GM21390 (cell line): ENCODE data around the gene DENND1C.

Experiments
- ATAC-seq: cut with Tn5 transposase; IDR thresholded peaks from one replicate; pipeline ENCODE4 v1.9.1; 2021; ENCODE audit not compliant: unreplicated experiment

Gene DENND1C, protein sequence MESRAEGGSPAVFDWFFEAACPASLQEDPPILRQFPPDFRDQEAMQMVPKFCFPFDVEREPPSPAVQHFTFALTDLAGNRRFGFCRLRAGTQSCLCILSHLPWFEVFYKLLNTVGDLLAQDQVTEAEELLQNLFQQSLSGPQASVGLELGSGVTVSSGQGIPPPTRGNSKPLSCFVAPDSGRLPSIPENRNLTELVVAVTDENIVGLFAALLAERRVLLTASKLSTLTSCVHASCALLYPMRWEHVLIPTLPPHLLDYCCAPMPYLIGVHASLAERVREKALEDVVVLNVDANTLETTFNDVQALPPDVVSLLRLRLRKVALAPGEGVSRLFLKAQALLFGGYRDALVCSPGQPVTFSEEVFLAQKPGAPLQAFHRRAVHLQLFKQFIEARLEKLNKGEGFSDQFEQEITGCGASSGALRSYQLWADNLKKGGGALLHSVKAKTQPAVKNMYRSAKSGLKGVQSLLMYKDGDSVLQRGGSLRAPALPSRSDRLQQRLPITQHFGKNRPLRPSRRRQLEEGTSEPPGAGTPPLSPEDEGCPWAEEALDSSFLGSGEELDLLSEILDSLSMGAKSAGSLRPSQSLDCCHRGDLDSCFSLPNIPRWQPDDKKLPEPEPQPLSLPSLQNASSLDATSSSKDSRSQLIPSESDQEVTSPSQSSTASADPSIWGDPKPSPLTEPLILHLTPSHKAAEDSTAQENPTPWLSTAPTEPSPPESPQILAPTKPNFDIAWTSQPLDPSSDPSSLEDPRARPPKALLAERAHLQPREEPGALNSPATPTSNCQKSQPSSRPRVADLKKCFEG

DNA sequence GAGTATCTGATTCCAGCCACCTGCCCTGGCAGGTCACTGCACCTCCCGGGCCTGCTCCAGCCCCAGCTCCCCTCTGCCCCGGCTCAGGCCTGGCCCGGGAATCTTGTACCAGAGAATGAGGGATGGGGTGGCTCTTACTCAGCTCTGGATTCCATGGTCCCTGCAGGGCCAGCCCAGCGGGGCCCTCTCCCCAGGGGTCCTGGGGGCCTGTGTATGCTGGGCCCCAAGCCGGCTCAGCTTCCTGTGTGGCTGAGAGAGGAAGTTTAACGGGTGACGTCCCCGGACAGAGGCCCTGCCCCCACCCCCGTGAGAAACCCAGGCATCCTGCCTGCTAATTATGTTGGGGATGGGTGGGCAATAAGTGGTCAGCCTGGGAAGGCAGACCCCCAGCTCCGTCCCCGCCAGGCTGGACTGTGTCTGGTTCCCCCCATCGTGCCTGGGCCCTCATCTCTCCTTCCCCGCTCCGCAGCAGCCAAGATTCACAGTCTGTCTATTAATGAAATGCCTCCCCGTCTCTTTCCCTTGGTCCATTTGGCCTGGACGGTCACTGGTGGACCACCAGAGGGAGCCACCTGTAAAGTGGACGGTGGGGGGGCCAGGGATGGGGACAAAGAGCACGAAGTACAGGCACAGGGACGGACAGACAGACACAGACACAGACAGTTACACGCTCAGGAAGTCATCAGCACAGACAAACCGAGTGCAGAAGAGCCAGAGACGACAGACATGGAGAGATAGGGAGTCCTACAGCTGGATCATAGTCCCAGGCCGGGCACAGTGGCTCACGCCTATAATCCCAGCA, at the start of gene DENND1C:
Gene DENND1C (minus strand): TSS at position 247 of the 802 bp plus-strand sequence. CDS start 92 bp downstream, at position 155.
- no peak for ATAC-seq

GRCh38 chr19:6530386-6531162, 49.0 kb upstream of the DENND1C start, which contains the start of gene TNFSF9:
Gene TNFSF9 (plus strand): TSS chr19:6531026. CDS start chr19:6531037, 11 bp downstream.
- ATAC-seq: no peak

GRCh38 chr19:6529937-6530385, 48.4 kb upstream of the DENND1C start:
- ATAC-seq: no peak

- ATAC-seq: no peak
These were observed 47.8 kb upstream of the DENND1C start for GRCh38 chr19:6529351-6529750.

- ATAC-seq: no peak
These were observed 47.0 kb upstream of the DENND1C start for GRCh38 chr19:6528544-6529121.

- peak; percentile 47 for ATAC-seq
These were observed 46.4 kb upstream of the DENND1C start for GRCh38 chr19:6527893-6528543.

- no peak for ATAC-seq
These were observed 42.7 kb upstream of the DENND1C start for GRCh38 chr19:6524311-6524710.

GRCh38 chr19:6522712-6523111, 41.1 kb upstream of the DENND1C start:
- no peak for ATAC-seq

- peak; percentile 46 for ATAC-seq
These were observed 40.4 kb upstream of the DENND1C start for GRCh38 chr19:6521718-6522646.

DNA sequence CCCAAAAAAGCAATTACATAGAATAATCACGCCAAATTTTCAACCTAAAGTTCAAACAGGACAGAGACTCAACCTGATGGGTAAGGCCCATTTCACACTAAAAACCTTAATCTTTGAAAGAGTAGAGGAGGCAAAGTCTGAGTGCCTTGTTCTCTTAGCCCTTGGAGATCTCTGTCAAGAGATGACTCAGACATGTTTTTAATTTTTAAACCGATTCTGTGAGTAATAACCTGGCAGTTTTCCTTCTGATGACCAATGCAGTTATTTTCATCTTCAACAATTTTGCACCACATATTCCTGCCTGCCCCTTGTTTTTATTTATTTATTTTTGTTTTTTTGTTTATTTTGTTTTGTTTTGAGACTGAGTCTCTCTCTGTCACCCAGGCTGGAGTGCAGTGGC, 37.7 kb upstream of the DENND1C start:
- ATAC-seq: no peak

GRCh38 chr19:6518145-6518911, 36.7 kb upstream of the DENND1C start:
- no peak for ATAC-seq

DNA sequence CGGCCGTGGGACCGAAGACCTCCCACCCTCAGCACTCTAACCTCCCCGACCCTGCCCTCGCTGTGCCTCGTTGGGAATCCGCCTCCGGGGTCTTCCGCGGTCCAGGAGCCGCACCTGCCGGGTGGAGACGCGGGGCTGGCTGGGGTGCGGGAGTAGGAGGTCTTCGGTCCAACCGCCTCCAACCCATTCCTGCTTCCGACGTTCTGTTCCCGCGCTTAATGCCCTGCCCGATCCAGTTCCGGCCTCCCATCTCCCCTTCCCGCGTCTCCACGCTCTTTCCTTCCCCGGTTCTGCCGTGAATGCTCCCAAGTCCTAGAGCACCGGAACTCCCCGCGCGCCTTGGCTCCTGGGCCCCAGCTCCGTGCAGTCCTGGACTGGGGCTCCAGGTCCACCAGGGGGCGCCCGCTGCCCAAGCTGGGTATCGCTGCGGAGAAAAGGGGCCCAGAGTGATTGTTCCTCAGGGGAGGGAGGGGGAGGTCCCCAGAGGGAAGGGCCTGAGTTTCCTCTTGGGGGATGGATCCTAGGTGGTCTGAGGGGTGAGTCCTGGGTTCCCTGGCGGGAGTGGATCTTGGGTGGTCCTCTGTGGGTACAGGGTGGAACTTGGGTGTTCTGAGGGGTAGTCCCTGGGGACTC, 35.2 kb upstream of the DENND1C start:
- ATAC-seq: peak; percentile 47

GRCh38 chr19:6516018-6516658, 34.6 kb upstream of the DENND1C start:
- no peak for ATAC-seq

GRCh38 chr19:6514926-6515544, 33.4 kb upstream of the DENND1C start:
- no peak for ATAC-seq

DNA sequence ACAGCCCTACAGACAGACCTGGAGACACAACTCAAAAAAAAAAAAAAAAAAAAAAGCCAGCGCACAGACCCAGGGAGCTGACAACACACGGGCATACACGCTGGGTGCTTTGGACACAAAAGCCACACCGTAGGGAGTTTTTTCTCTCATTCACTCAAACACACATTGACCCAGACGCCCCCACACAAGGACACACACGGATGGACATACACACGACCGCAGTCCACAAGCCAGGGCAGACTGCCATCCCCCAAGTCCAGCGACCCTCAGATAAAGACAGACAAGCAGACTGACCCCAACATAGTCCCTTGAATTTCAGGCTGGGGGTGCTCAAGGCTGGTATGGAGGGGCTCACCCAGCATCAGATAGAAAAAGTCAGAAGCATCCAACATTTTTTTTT, 32.5 kb upstream of the DENND1C start:
- no peak for ATAC-seq

- no peak for ATAC-seq
These were observed 29.0 kb upstream of the DENND1C start for GRCh38 chr19:6510618-6511017.
